Testis (tissue), 3 donors: ENCODE data around the gene PTPRR. TPM values are rescaled to one million over a fixed set of nuclear protein-coding genes. Genes with fewer than 3 reads are reported as not detected.

Experiments used
- DNase-seq: peaks from one replicate; pipeline ENCODE4 v3.0.0-alpha.2; 2019
- H3K27ac ChIP-seq, 2 donors: fragments of 200-600 bp; sonication (generic); one replicate each; pipeline ENCODE4 v1.5.1; 2019
- H3K27me3 ChIP-seq: fragments of 200-600 bp; sonication (generic); one replicate; pipeline ENCODE4 v1.5.1; 2019
- H3K36me3 ChIP-seq: fragments of 200-600 bp; sonication (generic); one replicate; pipeline ENCODE4 v1.5.1; 2017; ENCODE audit warnings: low read depth; ENCODE audit errors: missing control alignments
- H3K4me1 ChIP-seq: fragments of 200-600 bp; sonication (generic); one replicate; pipeline ENCODE4 v1.5.1; 2019
- H3K4me3 ChIP-seq, 2 donors: fragments of 200-600 bp; sonication (generic); one replicate each; pipeline ENCODE4 v1.5.1; 2017 to 2019
- H3K9me3 ChIP-seq: fragments of 200-600 bp; sonication (generic); one replicate; pipeline ENCODE4 v1.5.1; 2017
- CTCF ChIP-seq, 3 experiments: fragments of 450-650 bp in 2 of 3; fragments of 200-600 bp in 1 of 3; sonication (generic) in 1 of 3; IDR thresholded peaks; one replicate each; pipeline ENCODE4 v1.5.1; 2016 to 2019; ENCODE audit warnings: antibody characterized with exemption in 3 of 3, mild to moderate bottlenecking in 2 of 3, moderate library complexity in 1 of 3
- POLR2A ChIP-seq: fragments of 450-650 bp; IDR thresholded peaks from one replicate; pipeline ENCODE4 v1.6.1; 2017; ENCODE audit warnings: antibody characterized with exemption, mild to moderate bottlenecking, moderate library complexity
- WGBS, 2 donors: methylation state at CpG; one replicate each; pipeline ENCODE4 v1.1.5; 2018; 5-methylcytosine and 5-hydroxymethylcytosine counted together
- intact Hi-C: fragments of 100-400 bp; cut with DNase I; formaldehyde crosslinking; loops from one replicate; pipeline ENCODE4 v1.15.1; 2023; ENCODE audit warnings: low total_unique reads
- polyA plus RNA-seq: library from polyadenylated mRNA; stranded (reverse); fragments of 350-450 nt; fragmentation: Illumina TruSeq; extraction: RNeasy Lipid Tissue Mini Kit (QIAGEN cat#74804); gene quantifications from one replicate; pipeline ENCODE4 v1.2.3, GENCODE V29; 2014; ENCODE audit warnings: low read depth, low replicate concordance; ENCODE audit not compliant: insufficient read depth
- total RNA-seq, 2 donors: library from RNA; depleted of rRNA; stranded (reverse); fragments of >200 nt; gene quantifications; one replicate each; pipeline ENCODE4 v1.2.3, GENCODE V29; 2016

The PTPRR gene
- total and polyA plus RNA-seq, 3 donors from 2014 or later, result 0.16 to 0.43 (median 0.24) TPM

- Histone ChIP-seq H3K27me3 (no peaks in the 10 kb centered on the region), H3K9me3 (no peaks in the 10 kb centered on the region), H3K27ac (no peak overlapping the region), H3K4me3 (no peak overlapping the region), H3K4me1 (no peaks in the 10 kb centered on the region), H3K36me3 (no peaks in the 10 kb centered on the region)
- 96 to 97% methylated on average over 1 of the region's 1 CpG for WGBS, 2 donors
- DNase-seq, result no peak
- intact Hi-C loops, result no loop called here
- TF ChIP-seq POLR2A (no peak), CTCF (IDR thresholded peaks at IDR 0.05) (no peak)
These were observed 91.5 kb downstream of the PTPRR start for GRCh38 chr12:70829070-70829469.

GRCh38 chr12:70828351-70828750 is 92.2 kb downstream of the PTPRR start:
- Histone ChIP-seq H3K27me3 (no peaks in the 10 kb centered on the region), H3K9me3 (no peaks in the 10 kb centered on the region), H3K36me3 (no peaks in the 10 kb centered on the region), H3K4me3 (no peak overlapping the region), H3K4me1 (no peaks in the 10 kb centered on the region), H3K27ac (no peak overlapping the region)
- 90 to 92% methylated on average over 2 of the region's 2 CpGs for WGBS, 2 donors
- DNase-seq, result no peak
- TF ChIP-seq POLR2A (no peak), CTCF (IDR thresholded peaks at IDR 0.05) (no peak)
- intact Hi-C loops, result no loop called here

GRCh38 chr12:70826156-70826555 is 94.4 kb downstream of the PTPRR start:
- H3K36me3 ChIP-seq, result no peaks in the 10 kb centered on the region
- WGBS, 2 donors, result 35 to 67% methylated on average over 3 of the region's 3 CpGs

GRCh38 chr12:70824511-70824910 is 96.0 kb downstream of the PTPRR start:
- H3K9me3 ChIP-seq, result no peaks in the 10 kb centered on the region
- DNase-seq, result no peak
- WGBS, 2 donors, result 36 to 80% methylated on average over 4 of the region's 4 CpGs
- no peak for TF ChIP-seq CTCF (IDR thresholded peaks at IDR 0.05)
- no peaks in the 10 kb centered on the region for H3K36me3 ChIP-seq
- no peak overlapping the region for H3K27ac ChIP-seq
- intact Hi-C loops, result no loop called here
- H3K4me1 ChIP-seq, result no peaks in the 10 kb centered on the region
- no peak overlapping the region for H3K4me3 ChIP-seq
- no peaks in the 10 kb centered on the region for H3K27me3 ChIP-seq

More at GRCh38 chr12:70826156-70826555, 94.4 kb downstream of the PTPRR start:
- no peak for DNase-seq
- Histone ChIP-seq H3K9me3 (no peaks in the 10 kb centered on the region), H3K27ac (no peak overlapping the region), H3K4me3 (no peak overlapping the region), H3K4me1 (no peaks in the 10 kb centered on the region), H3K27me3 (no peaks in the 10 kb centered on the region)
- intact Hi-C loops, result no loop called here
- no peak for TF ChIP-seq CTCF (IDR thresholded peaks at IDR 0.05)

- DNase-seq, result peak; percentile 41
These were observed 97.2 kb downstream of the PTPRR start for GRCh38 chr12:70823182-70823976.

More at GRCh38 chr12:70823182-70823976, 97.2 kb downstream of the PTPRR start:
- Histone ChIP-seq H3K27me3 (no peaks in the 10 kb centered on the region), H3K4me1 (no peaks in the 10 kb centered on the region), H3K4me3 (no peak overlapping the region), H3K27ac (no peak overlapping the region), H3K9me3 (no peaks in the 10 kb centered on the region), H3K36me3 (no peaks in the 10 kb centered on the region)
- intact Hi-C loops, result no loop called here
- WGBS, 2 donors, result 56 to 62% methylated on average over 7 of the region's 7 CpGs
- TF ChIP-seq CTCF (IDR thresholded peaks at IDR 0.05), result no peak
- no peak for TF ChIP-seq POLR2A
